Mesendoderm (in vitro differentiated cells): ENCODE results near the gene RCSD1.

Experiments
- DNase-seq: peaks from one replicate; pipeline ENCODE4 v3.0.0; 2013
- H2AK5ac ChIP-seq: 2 replicates; pipeline ENCODE4 v1.6.1; 2013; ENCODE audit warnings: low read length, inconsistent platforms
- H2BK120ac ChIP-seq: 2 replicates; pipeline ENCODE4 v1.6.1; 2013; ENCODE audit warnings: low read depth, mild to moderate bottlenecking, low read length, moderate library complexity, mixed read lengths
- H2BK15ac ChIP-seq: replicated peaks from 2 replicates; pipeline ENCODE4 v1.6.1; 2013; ENCODE audit warnings: low read depth, mild to moderate bottlenecking, moderate library complexity
- H2BK5ac ChIP-seq: 2 replicates; pipeline ENCODE4 v1.6.1; 2013; ENCODE audit warnings: low read length, inconsistent platforms
- H3K18ac ChIP-seq: 2 replicates; pipeline ENCODE4 v1.6.1; 2013; ENCODE audit warnings: mild to moderate bottlenecking, low read length, mixed read lengths
- H3K23ac ChIP-seq: one replicate; pipeline ENCODE4 v1.6.1; 2013; ENCODE audit warnings: low read length
- H3K27ac ChIP-seq: 2 replicates; pipeline ENCODE4 v1.5.1; 2013; ENCODE audit warnings: low read depth, mild to moderate bottlenecking, inconsistent platforms, low read length, moderate library complexity
- H3K27me3 ChIP-seq: 2 replicates; pipeline ENCODE4 v1.6.1; 2013; ENCODE audit warnings: low read length, control low read depth, mild to moderate bottlenecking, inconsistent platforms; ENCODE audit not compliant: insufficient read depth, poor library complexity
- H3K36me3 ChIP-seq: 2 replicates; pipeline ENCODE4 v1.6.1; 2013; ENCODE audit warnings: low read length, inconsistent platforms; ENCODE audit not compliant: control insufficient read depth, insufficient read depth
- H3K4ac ChIP-seq: one replicate; pipeline ENCODE4 v1.6.1; 2013; ENCODE audit warnings: low read depth, mild to moderate bottlenecking, low read length, moderate library complexity
- H3K4me1 ChIP-seq: 2 replicates; pipeline ENCODE4 v1.6.1; 2013; ENCODE audit warnings: low read depth, low read length, inconsistent platforms; ENCODE audit not compliant: control insufficient read depth
- H3K4me2 ChIP-seq: 2 replicates; pipeline ENCODE4 v1.6.1; 2013; ENCODE audit warnings: low read length
- H3K4me3 ChIP-seq: 2 replicates; pipeline ENCODE4 v1.5.1; 2013; ENCODE audit warnings: mild to moderate bottlenecking, low read length
- H3K56ac ChIP-seq: one replicate; pipeline ENCODE4 v1.6.1; 2013; ENCODE audit warnings: low read length
- H3K79me1 ChIP-seq: 2 replicates; pipeline ENCODE4 v1.6.1; 2013; ENCODE audit warnings: low read length, inconsistent platforms
- H3K79me2 ChIP-seq: 2 replicates; pipeline ENCODE4 v1.6.1; 2013; ENCODE audit warnings: mild to moderate bottlenecking, low read length; ENCODE audit not compliant: control insufficient read depth, insufficient read depth
- H3K9ac ChIP-seq: 2 replicates; pipeline ENCODE4 v1.6.1; 2013; ENCODE audit warnings: low read length, inconsistent platforms
- H4K5ac ChIP-seq: one replicate; pipeline ENCODE4 v1.6.1; 2013; ENCODE audit warnings: low read length
- H4K8ac ChIP-seq: one replicate; pipeline ENCODE4 v1.6.1; 2013; ENCODE audit warnings: low read depth, mild to moderate bottlenecking, control low read depth, low read length, moderate library complexity
- WGBS: extraction: QIAGEN DNeasy Blood & Tissue Kit; methylation state at CpG from one replicate; pipeline ENCODE4 v1.1.7; 2013; ENCODE audit warnings: low lambda C conversion rate, missing lambda C conversion rate; ENCODE audit not compliant: insufficient coverage; ENCODE audit errors: extremely low coverage; 5-methylcytosine and 5-hydroxymethylcytosine counted together

Gene RCSD1

GRCh38 chr1:167618789-167619188 is 11.2 kb upstream of the RCSD1 start:
- no peak overlapping the region for H3K9ac ChIP-seq
- H3K4ac ChIP-seq: no peak overlapping the region
- DNase-seq: no peak
- H3K4me2 ChIP-seq: no peak overlapping the region
- H4K5ac ChIP-seq: no peak overlapping the region
- no CpG with 5 or more reads among the region's 3 CpGs for WGBS
- H3K36me3 ChIP-seq: no peaks in the 10 kb centered on the region
- no peaks in the 10 kb centered on the region for H3K79me1 ChIP-seq
- H4K8ac ChIP-seq: no peak overlapping the region
- H3K79me2 ChIP-seq: no peaks in the 10 kb centered on the region
- H3K4me3 ChIP-seq: no peak overlapping the region
- H2BK5ac ChIP-seq: peak overlapping the region; percentile 54
- H3K23ac ChIP-seq: no peak overlapping the region
- peak overlapping the region; percentile 78 for H3K56ac ChIP-seq
- no peaks in the 10 kb centered on the region for H3K27me3 ChIP-seq
- H3K27ac ChIP-seq: no peak overlapping the region
- H3K18ac ChIP-seq: no peak overlapping the region
- H2BK15ac ChIP-seq: no peak overlapping the region
- no peak overlapping the region for H2BK120ac ChIP-seq
- H3K4me1 ChIP-seq: peaks cover 14% of the 10 kb centered on the region
- H2AK5ac ChIP-seq: no peak overlapping the region

- Histone ChIP-seq H3K4me1 (peaks cover 14% of the 10 kb centered on the region), H2BK5ac (no peak overlapping the region), H3K4me3 (no peak overlapping the region), H4K8ac (no peak overlapping the region), H3K79me2 (no peaks in the 10 kb centered on the region), H2BK15ac (no peak overlapping the region), H2BK120ac (no peak overlapping the region), H3K79me1 (no peaks in the 10 kb centered on the region), H3K27ac (no peak overlapping the region), H3K23ac (no peak overlapping the region), H3K56ac (no peak overlapping the region), H3K27me3 (no peaks in the 10 kb centered on the region), H4K5ac (no peak overlapping the region), H3K4me2 (no peak overlapping the region), H2AK5ac (no peak overlapping the region), H3K18ac (no peak overlapping the region), H3K9ac (no peak overlapping the region), H3K4ac (no peak overlapping the region), H3K36me3 (no peaks in the 10 kb centered on the region)
- DNase-seq: no peak
- no CpG with 5 or more reads among the region's 5 CpGs for WGBS
These were observed 10.0 kb upstream of the RCSD1 start for GRCh38 chr1:167620002-167620401.

GRCh38 chr1:167621780-167622313 is 8.2 kb upstream of the RCSD1 start:
- Histone ChIP-seq H3K56ac (no peak overlapping the region), H3K23ac (no peak overlapping the region), H2AK5ac (no peak overlapping the region), H3K18ac (no peak overlapping the region), H4K5ac (no peak overlapping the region), H3K4me2 (no peak overlapping the region), H2BK120ac (no peak overlapping the region), H3K9ac (no peak overlapping the region), H3K79me1 (no peaks in the 10 kb centered on the region), H3K79me2 (no peaks in the 10 kb centered on the region), H3K27me3 (no peaks in the 10 kb centered on the region), H3K4ac (no peak overlapping the region), H2BK5ac (no peak overlapping the region), H4K8ac (no peak overlapping the region), H3K36me3 (no peaks in the 10 kb centered on the region), H3K4me1 (peaks cover 14% of the 10 kb centered on the region), H2BK15ac (no peak overlapping the region), H3K27ac (no peak overlapping the region), H3K4me3 (no peak overlapping the region)
- no peak for DNase-seq
- no CpG with 5 or more reads among the region's 4 CpGs for WGBS

GRCh38 chr1:167623951-167624350 is 6.1 kb upstream of the RCSD1 start:
- no peak overlapping the region for H4K5ac ChIP-seq
- no peaks in the 10 kb centered on the region for H3K79me2 ChIP-seq
- no peak overlapping the region for H3K18ac ChIP-seq
- no peak overlapping the region for H3K27ac ChIP-seq
- no peak overlapping the region for H3K4ac ChIP-seq
- no peaks in the 10 kb centered on the region for H3K36me3 ChIP-seq
- H3K9ac ChIP-seq: no peak overlapping the region
- H2BK120ac ChIP-seq: no peak overlapping the region
- no peak overlapping the region for H2BK15ac ChIP-seq
- no peak overlapping the region for H2AK5ac ChIP-seq
- no peak overlapping the region for H3K56ac ChIP-seq
- H3K23ac ChIP-seq: no peak overlapping the region
- H3K4me1 ChIP-seq: peaks cover 5% of the 10 kb centered on the region
- no peak for DNase-seq
- no peak overlapping the region for H4K8ac ChIP-seq
- no peaks in the 10 kb centered on the region for H3K79me1 ChIP-seq
- WGBS: no CpG with 5 or more reads among the region's 3 CpGs
- H3K4me3 ChIP-seq: no peak overlapping the region
- H2BK5ac ChIP-seq: no peak overlapping the region
- H3K4me2 ChIP-seq: no peak overlapping the region
- H3K27me3 ChIP-seq: no peaks in the 10 kb centered on the region

- Histone ChIP-seq H2AK5ac (no peak overlapping the region), H3K9ac (no peak overlapping the region), H3K18ac (no peak overlapping the region), H3K56ac (no peak overlapping the region), H2BK120ac (no peak overlapping the region), H3K23ac (no peak overlapping the region), H3K79me1 (no peaks in the 10 kb centered on the region), H3K27me3 (peaks cover 2% of the 10 kb centered on the region), H3K4me3 (no peak overlapping the region), H3K79me2 (no peaks in the 10 kb centered on the region), H4K5ac (no peak overlapping the region), H3K4me1 (peaks cover 8% of the 10 kb centered on the region), H2BK15ac (no peak overlapping the region), H2BK5ac (no peak overlapping the region), H3K4me2 (no peak overlapping the region), H4K8ac (no peak overlapping the region), H3K36me3 (no peaks in the 10 kb centered on the region), H3K4ac (no peak overlapping the region), H3K27ac (no peak overlapping the region)
- no CpG with 5 or more reads among the region's 2 CpGs for WGBS
- DNase-seq: no peak
These were observed 4.8 kb upstream of the RCSD1 start for GRCh38 chr1:167625040-167625823.

GRCh38 chr1:167627615-167627864 is 2.5 kb upstream of the RCSD1 start:
- Histone ChIP-seq H2BK120ac (no peak overlapping the region), H2BK15ac (no peak overlapping the region), H3K4me2 (no peak overlapping the region), H3K18ac (no peak overlapping the region), H2BK5ac (no peak overlapping the region), H4K8ac (no peak overlapping the region), H3K79me2 (no peaks in the 10 kb centered on the region), H3K9ac (no peak overlapping the region), H3K27ac (no peak overlapping the region), H3K79me1 (no peaks in the 10 kb centered on the region), H4K5ac (no peak overlapping the region), H2AK5ac (no peak overlapping the region), H3K4ac (no peak overlapping the region), H3K27me3 (peaks cover 4% of the 10 kb centered on the region), H3K56ac (peak overlapping the region; percentile 30), H3K4me3 (no peak overlapping the region), H3K4me1 (peaks cover 19% of the 10 kb centered on the region), H3K23ac (peak overlapping the region; percentile 48), H3K36me3 (no peaks in the 10 kb centered on the region)
- no peak for DNase-seq
- no CpG with 5 or more reads among the region's 3 CpGs for WGBS
